SIG-M5 treated with dmso at 0.1 percent for 504 hours (cell line): ENCODE data around the gene DDX47.
A peak's percentile ranks its signal among the peaks of the same experiment; 100 is the strongest.

ENCODE experiments used
- DNase-seq: peaks from one replicate; lab custom pipeline; 2025; ENCODE audit not compliant: unreplicated experiment; lab: John Stamatoyannopoulos, UW

The DDX47 gene

DNA sequence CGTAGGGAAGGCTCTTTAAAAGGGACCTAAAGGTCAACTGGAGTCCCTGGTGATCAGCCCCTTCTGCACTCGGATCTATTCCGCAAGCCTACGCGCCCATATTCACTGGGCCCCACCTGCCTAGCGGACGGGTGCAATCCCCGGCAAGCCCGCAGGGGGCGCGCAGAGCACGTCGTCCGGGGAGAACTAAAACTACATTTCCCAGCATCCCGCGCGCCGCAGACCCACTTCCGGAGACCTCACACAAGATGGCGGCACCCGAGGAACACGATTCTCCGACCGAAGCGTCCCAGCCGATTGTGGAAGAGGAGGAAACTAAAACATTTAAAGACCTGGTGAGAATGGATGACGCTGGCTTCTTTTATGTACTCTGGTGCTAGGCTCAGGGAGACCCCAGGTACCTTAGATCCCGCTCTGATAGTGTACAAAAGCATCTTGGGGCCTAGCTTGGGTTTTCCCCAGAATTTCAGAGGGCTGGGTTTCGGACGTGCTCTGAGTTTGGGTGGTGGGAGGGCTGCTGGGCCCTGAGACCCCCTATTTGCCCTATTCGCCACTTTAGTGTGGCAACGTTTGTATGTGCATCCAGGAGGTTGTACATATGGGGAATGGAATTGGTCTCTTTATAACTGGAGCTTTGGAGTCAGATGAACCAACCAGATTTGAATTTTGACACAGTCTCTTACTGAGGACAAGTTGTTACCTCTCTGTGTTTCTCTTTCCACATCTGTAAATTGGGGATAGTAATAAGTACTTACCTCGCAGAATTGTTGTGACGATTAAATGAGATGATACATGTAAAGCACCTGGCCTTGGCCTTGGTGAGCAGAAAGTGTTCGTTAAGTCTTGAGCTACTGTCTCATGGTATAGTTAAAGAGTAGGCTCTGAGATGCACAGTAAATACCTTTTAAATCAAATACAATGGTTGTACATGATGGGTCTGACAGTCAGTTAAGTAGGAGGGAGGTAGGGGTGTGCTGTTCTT is at the start of gene DDX47:
TSS of gene DDX47 (plus strand) at position 227 of the 982 bp plus-strand sequence. CDS start at position 249, 22 bp downstream.
- peak; percentile 93 for DNase-seq

- no peak for DNase-seq
Measured at GRCh38 chr12:12764824-12765223, 48.3 kb upstream of the DDX47 start.

DNA sequence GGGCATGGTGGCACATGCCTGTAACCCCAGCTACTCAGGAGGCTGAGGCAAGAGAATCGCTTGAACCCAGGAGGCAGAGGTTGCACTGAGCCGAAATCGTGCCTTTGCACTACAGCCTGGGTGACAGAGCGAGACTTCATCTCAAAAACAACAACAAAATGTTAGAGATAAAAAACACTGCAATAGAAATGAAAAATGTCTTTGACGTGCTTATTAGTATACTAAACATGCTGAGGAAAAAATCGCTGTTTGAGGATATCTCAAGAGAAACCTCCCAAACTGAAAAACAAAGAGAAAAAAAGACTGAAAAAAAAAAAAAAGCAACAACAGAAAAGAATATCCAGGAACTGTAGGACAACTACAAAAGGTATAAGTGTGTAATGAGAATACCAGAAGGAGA is 42.9 kb upstream of the DDX47 start:
- DNase-seq: no peak

- no peak for DNase-seq
Measured at GRCh38 chr12:12774791-12775190, 38.4 kb upstream of the DDX47 start.

DNA sequence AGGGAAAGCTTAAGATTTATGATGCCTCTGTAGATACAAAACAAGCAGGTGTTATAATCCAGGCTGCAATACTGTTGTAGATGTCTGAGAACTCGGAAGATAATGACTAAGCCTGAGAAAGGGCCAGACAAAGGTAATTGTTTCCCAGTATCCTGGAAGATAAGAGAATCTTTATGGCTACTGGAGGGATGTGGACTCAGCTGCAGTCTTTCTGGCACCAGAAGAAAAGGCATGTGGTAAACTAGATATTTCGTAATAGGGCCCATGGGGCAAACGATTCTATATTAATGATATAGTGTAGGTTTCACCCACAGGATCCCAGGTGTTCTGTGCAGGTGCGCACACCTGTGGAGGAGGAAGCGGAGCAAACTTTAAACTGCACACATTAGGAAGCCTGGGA is 36.9 kb upstream of the DDX47 start:
- DNase-seq: no peak

- no peak for DNase-seq
Measured at GRCh38 chr12:12777092-12777491, 36.1 kb upstream of the DDX47 start.

DNA sequence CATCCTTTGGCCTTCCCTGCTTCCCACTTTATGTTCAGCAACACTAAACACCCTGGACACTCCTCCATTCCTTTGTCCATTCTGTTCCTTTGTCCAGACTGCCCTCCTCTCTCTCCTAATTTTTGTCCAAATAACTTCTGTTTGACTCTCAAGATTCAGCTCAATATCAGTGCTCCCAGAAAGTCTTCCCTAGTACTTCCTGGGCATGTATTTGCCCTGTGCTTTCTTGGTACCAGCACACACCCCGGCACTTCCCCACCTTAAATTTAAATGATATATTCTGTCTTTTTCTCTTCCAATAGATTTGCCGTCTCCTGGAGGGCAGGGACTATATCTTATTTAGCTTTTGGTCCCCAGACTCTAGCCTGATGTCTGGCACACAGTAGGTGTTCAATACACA is 34.1 kb upstream of the DDX47 start:
- no peak for DNase-seq

GRCh38 chr12:12779529-12779928 is 33.6 kb upstream of the DDX47 start:
- peak; percentile 35 for DNase-seq

GRCh38 chr12:12784116-12784515 is 29.0 kb upstream of the DDX47 start:
- no peak for DNase-seq

- no peak for DNase-seq
Measured at GRCh38 chr12:12784911-12785814, 28.0 kb upstream of the DDX47 start, which contains the start of gene APOLD1. APOLD1 (plus strand) TSS chr12:12785659; CDS start chr12:12785692, 33 bp downstream.

- DNase-seq: no peak
Measured at GRCh38 chr12:12786351-12786705, 26.8 kb upstream of the DDX47 start.

DNA sequence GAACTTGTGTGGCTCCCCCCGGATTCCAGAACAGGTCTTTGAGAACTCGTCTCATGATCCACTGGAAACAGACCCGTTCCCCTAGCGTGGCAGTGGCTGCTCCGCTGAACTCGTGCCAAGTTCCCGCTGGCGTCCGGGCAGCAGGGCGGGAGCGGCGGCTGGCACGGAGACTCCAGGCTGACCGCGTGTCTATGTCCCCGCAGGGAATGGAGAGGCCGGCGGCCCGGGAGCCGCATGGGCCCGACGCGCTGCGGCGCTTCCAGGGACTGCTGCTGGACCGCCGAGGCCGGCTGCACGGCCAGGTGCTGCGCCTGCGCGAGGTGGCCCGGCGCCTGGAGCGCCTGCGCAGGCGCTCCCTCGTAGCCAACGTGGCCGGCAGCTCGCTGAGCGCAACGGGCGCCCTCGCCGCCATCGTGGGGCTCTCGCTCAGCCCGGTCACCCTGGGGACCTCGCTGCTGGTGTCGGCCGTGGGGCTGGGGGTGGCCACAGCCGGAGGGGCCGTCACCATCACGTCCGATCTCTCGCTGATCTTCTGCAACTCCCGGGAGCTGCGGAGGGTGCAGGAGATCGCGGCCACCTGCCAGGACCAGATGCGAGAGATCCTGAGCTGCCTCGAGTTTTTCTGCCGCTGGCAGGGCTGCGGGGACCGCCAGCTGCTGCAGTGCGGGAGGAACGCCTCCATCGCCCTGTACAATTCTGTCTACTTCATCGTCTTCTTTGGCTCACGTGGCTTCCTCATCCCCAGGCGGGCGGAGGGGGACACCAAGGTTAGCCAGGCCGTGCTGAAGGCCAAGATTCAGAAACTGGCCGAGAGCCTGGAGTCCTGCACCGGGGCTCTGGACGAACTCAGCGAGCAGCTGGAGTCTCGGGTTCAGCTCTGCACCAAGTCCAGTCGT is 26.2 kb upstream of the DDX47 start:
- DNase-seq: peak; percentile 47

DNA sequence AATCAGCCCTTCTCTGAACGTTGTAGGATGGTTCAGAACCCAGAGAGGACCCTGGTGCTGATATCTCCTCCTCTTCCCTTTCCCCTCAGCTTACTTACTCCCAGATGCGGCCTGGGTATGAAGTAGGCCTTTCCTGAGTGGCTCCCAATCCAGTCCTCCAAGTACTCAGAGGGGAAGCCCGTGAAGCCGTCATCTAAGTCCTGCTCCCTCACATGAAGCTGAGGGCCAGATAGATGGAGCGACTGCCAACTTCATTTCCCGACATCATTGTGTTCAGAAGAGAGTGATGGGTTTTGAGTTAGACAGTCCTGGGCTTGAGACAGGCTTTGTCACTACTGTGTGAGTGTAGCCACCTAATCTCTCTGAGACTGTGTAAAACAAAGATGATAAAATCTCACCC is 25.0 kb upstream of the DDX47 start:
- DNase-seq: no peak

DNA sequence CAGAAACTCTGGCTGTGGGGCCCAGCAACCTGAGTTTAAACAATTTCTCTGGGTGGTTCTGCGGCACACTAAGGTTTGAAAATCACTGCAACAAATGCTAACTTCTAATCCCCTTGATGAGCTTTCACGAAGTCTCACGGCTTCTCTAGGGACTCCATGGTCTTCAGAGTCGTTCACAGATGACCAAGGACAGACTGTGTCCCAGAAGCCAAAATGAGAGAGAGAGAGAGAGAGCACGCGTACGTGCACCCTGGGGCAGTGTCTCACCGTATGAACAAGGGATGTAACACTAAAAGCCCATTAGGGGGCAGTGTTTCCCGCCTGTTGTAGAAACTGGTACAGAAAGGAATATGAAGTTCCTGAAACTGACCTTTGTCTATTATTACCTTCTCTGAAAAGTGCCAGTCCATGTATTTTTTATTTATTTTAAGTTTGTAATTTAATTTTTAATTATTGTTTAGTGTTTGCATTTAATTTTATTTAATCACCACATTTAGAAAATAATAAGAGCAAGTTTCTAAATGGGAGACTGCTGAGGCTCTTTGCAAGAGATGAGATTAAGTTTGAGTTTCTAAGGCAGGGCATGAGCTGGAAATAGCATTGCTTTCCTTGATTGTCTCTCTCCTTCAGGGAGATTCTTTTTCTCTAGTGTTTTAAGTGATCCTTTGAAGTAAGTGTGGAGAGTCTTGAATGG is 24.3 kb upstream of the DDX47 start:
- DNase-seq: peak; percentile 75

DNA sequence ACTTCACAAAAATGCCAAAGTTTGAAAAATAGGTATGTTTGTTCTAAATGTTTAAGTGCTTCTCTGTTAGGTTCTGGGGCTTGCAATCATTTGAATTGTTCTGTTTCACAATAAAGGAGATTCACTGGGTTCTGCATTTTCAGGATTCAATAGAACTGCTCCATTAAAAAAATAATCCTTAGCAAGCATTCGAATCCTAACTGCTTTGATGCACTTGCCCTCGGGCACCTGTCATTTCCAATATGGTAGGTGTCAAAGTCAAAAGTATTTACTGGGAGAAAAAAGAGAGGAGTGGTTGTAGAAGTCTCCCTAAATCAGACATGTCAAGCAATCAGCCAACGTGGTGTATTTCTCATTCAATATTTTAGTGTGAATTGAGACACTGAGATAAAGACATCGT is 22.2 kb upstream of the DDX47 start:
- no peak for DNase-seq

DNA sequence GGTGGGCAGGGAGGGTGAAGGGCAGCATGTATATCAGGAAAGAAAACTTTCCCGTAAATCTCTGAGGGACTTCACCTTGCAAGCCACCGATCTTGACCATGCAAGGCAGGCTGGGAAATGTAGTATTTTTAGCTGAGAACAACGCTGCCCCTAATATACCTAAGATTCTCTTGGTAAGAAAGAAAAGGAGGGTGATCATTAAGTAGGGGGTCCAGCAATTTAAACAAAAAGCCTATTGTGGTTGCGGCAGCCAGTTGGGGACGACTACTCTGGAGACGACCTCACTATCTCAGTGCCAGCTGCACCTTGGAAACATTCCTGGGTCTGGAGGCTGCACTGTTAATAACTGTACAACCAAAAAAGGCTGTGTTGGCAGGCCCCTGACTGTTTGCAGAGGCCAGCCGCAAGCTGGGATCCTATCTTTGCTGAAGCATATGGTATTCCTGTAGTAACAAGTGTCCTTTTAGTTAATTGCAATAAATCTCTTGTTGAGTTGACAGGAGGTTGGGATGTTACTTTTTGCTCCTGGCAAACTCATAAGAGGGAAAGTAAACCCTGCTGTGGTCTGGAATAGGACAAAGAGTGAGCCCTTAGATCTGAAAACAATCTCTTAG is 21.3 kb upstream of the DDX47 start:
- DNase-seq: no peak

DNA sequence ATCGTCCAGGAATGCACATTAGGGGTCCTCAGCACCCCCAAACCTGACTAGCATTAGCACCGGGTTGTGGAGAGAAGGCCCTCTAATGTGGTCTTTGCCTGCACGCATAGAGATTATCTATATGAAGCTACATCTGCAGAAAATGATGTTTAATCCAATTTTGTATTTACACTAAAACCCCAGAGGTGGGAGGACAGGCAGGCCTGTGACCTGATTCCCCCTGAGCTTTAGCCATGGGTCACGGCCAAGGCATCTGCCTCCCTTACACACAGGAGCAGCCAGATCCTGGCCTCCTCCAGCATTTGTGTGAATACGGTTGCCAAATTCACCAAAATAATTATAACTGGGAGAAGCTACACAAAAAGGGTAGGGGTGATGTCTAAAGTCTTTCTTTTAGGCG is 20.7 kb upstream of the DDX47 start:
- no peak for DNase-seq

GRCh38 chr12:12794686-12795085 is 18.5 kb upstream of the DDX47 start:
- DNase-seq: no peak

DNA sequence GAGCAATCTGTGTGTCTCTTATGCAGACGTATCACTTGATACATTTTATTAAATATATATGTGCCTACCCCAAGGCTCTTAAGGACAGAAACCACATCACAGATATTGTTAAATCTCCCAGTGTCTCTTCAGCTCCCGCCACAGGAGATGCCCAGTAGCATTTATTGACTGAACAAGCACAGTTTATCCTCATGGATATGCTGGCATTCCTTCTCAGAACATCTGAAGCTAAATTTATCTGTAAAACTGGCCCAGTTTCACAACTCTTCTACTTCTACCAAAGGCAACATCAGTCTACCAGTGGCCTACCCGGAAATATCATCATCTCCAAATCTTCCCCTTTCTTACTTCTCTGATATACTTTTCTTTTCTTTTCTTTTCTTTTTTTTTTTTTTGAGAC is 17.0 kb upstream of the DDX47 start:
- no peak for DNase-seq
